DND-41 (cell line): ENCODE data around the gene TMOD3.

ENCODE experiments used
- ATAC-seq: fragments of 200-7000 bp; cut with Tn5 transposase; 3 replicates; pipeline ENCODE4 v1.9.1; 2021; ENCODE audit warnings: low read depth; ENCODE audit not compliant: insufficient read depth
- DNase-seq: peaks from one replicate; pipeline ENCODE4 v3.0.0-alpha.2; 2020
- H2AFZ ChIP-seq: 2 replicates; pipeline ENCODE4 v1.6.0; 2012; ENCODE audit warnings: low read depth, low read length
- H3K27ac ChIP-seq: 2 replicates; pipeline ENCODE4 v1.5.1; 2012; ENCODE audit warnings: low read length, inconsistent platforms
- H3K27me3 ChIP-seq: fragments of 200-600 bp; sonication (generic); 2 replicates; pipeline ENCODE4 v1.6.0; 2012; ENCODE audit warnings: low read length, mild to moderate bottlenecking, inconsistent platforms; ENCODE audit not compliant: insufficient read depth, poor library complexity
- H3K36me3 ChIP-seq: 2 replicates; pipeline ENCODE4 v1.5.1; 2012; ENCODE audit warnings: low read length, inconsistent platforms; ENCODE audit not compliant: insufficient read depth
- H3K4me1 ChIP-seq: 2 replicates; pipeline ENCODE4 v1.5.1; 2012; ENCODE audit warnings: mild to moderate bottlenecking, low read length; ENCODE audit not compliant: insufficient read depth
- H3K4me2 ChIP-seq: 2 replicates; pipeline ENCODE4 v1.6.0; 2012; ENCODE audit warnings: mild to moderate bottlenecking, moderate library complexity, low read length, inconsistent platforms; ENCODE audit not compliant: insufficient read depth
- H3K4me3 ChIP-seq, 2 experiments: fragments of 200-600 bp in 1 of 2; shearing (Covaris generic) in 1 of 2; 2 replicates each; pipeline ENCODE4 v1.5.1; 2012 to 2016; ENCODE audit warnings: inconsistent platforms in 2 of 2, low read length in 2 of 2, mild to moderate bottlenecking in 2 of 2, low read depth in 1 of 2, moderate library complexity in 1 of 2
- H3K79me2 ChIP-seq: 2 replicates; pipeline ENCODE4 v1.6.0; 2012; ENCODE audit warnings: low read length, inconsistent platforms; ENCODE audit not compliant: insufficient read depth
- H3K9ac ChIP-seq: 2 replicates; pipeline ENCODE4 v1.6.0; 2012; ENCODE audit warnings: low read depth, mild to moderate bottlenecking, inconsistent platforms, low read length, moderate library complexity
- H3K9me3 ChIP-seq: 2 replicates; pipeline ENCODE4 v1.5.1; 2012; ENCODE audit warnings: low read length, moderate library complexity, mild to moderate bottlenecking, inconsistent platforms; ENCODE audit not compliant: insufficient read depth, severe bottlenecking
- H4K20me1 ChIP-seq: 2 replicates; pipeline ENCODE4 v1.6.0; 2012; ENCODE audit warnings: low read length; ENCODE audit not compliant: insufficient read depth
- CTCF ChIP-seq: IDR thresholded peaks from 2 replicates; pipeline ENCODE4 v1.5.1; 2012; ENCODE audit warnings: borderline replicate concordance, low read length, moderate library complexity, mild to moderate bottlenecking; ENCODE audit not compliant: poor library complexity, severe bottlenecking; ENCODE audit errors: extremely low read depth
- EZH2 ChIP-seq: IDR thresholded peaks from 3 replicates; pipeline ENCODE4 v1.6.1; 2012; ENCODE audit warnings: borderline replicate concordance, low read depth, mild to moderate bottlenecking, moderate library complexity, low read length, inconsistent platforms; ENCODE audit not compliant: severe bottlenecking

The TMOD3 gene

GRCh38 chr15:51848811-51849210 lies 19.4 kb downstream of the TMOD3 start:
- H3K4me2 ChIP-seq: no peak overlapping the region
- H3K27ac ChIP-seq: no peak overlapping the region
- no peak overlapping the region for H3K9ac ChIP-seq
- H3K36me3 ChIP-seq: no peaks in the 10 kb centered on the region
- TF ChIP-seq EZH2 (no peak), CTCF (no peak)
- peaks cover 59% of the 10 kb centered on the region; the same call in 1 of the 2 replicates for H4K20me1 ChIP-seq
- H3K9me3 ChIP-seq: no peaks in the 10 kb centered on the region
- no peak overlapping the region for H3K4me3 ChIP-seq
- no peak for DNase-seq
- H3K79me2 ChIP-seq: peaks cover 99% of the 10 kb centered on the region
- no peak for ATAC-seq
- H3K4me1 ChIP-seq: peaks cover 18% of the 10 kb centered on the region
- H2AFZ ChIP-seq: no peak overlapping the region
- H3K27me3 ChIP-seq: no peaks in the 10 kb centered on the region

- Histone ChIP-seq H3K9ac (no peak overlapping the region), H3K27ac (no peak overlapping the region), H3K79me2 (peaks cover 97% of the 10 kb centered on the region), H3K27me3 (no peaks in the 10 kb centered on the region), H2AFZ (no peak overlapping the region), H3K36me3 (no peaks in the 10 kb centered on the region), H3K9me3 (no peaks in the 10 kb centered on the region), H3K4me1 (peaks cover 18% of the 10 kb centered on the region), H4K20me1 (peaks cover 65% of the 10 kb centered on the region; the same call in 1 of the 2 replicates), H3K4me2 (no peak overlapping the region), H3K4me3 (no peak overlapping the region)
- TF ChIP-seq EZH2 (no peak), CTCF (no peak)
- no peak for ATAC-seq
- DNase-seq: no peak
Observed at GRCh38 chr15:51849860-51850259, 20.4 kb downstream of the TMOD3 start.

- ATAC-seq: no peak
- Histone ChIP-seq H3K4me1 (no peaks in the 10 kb centered on the region), H3K27ac (no peak overlapping the region), H3K79me2 (peaks cover 87% of the 10 kb centered on the region), H3K4me2 (no peak overlapping the region), H4K20me1 (peaks cover 43% of the 10 kb centered on the region; the same call in 1 of the 2 replicates), H3K4me3 (no peak overlapping the region), H3K36me3 (no peaks in the 10 kb centered on the region), H3K27me3 (no peaks in the 10 kb centered on the region), H3K9me3 (no peaks in the 10 kb centered on the region), H2AFZ (no peak overlapping the region), H3K9ac (no peak overlapping the region)
- TF ChIP-seq CTCF (no peak), EZH2 (no peak)
- no peak for DNase-seq
Observed at GRCh38 chr15:51853998-51854397, 24.5 kb downstream of the TMOD3 start.

- TF ChIP-seq CTCF (no peak), EZH2 (no peak)
- no peak overlapping the region for H3K4me3 ChIP-seq
- no peak overlapping the region for H2AFZ ChIP-seq
- peaks cover 86% of the 10 kb centered on the region for H3K79me2 ChIP-seq
- no peak overlapping the region for H3K27ac ChIP-seq
- H3K4me2 ChIP-seq: no peak overlapping the region
- no peak for DNase-seq
- H3K27me3 ChIP-seq: no peaks in the 10 kb centered on the region
- H3K9me3 ChIP-seq: no peaks in the 10 kb centered on the region
- no peak overlapping the region for H3K9ac ChIP-seq
- no peak for ATAC-seq
- no peaks in the 10 kb centered on the region for H3K36me3 ChIP-seq
- H4K20me1 ChIP-seq: peaks cover 43% of the 10 kb centered on the region
- H3K4me1 ChIP-seq: peaks cover 5% of the 10 kb centered on the region; the same call in 1 of the 2 replicates
Observed at GRCh38 chr15:51855612-51856011, 26.2 kb downstream of the TMOD3 start.
